Measurements from ENCODE around the gene WDR11.
A peak's percentile ranks its signal among the peaks of the same experiment; 100 is the strongest.

Gene WDR11

GRCh38 chr10:120850911-120851865 is at the start of gene WDR11:
WDR11 (plus strand) TSS chr10:120851362; CDS start chr10:120851421, 59 bp downstream.
- peak; percentile 24 for DNase-seq

DNA sequence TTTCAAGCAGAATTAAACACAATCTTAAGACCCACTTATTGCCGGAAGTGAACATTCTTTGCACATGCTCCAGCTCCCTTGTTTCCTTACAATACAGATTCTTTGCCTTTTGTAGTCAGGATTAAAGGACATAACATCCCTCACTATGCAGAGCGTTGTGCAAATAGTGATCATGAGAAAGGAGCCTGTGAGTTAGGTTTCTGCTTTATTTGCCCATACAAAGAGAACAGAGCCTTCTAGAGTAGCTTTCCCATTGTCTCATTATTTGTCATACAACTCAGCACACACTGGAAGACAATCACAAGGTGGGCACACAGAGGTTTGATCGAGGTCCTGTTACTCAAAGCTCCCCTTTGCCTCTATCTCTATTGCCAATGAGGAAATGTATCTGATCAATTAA is 48.2 kb upstream of the WDR11 start:
- no peak for DNase-seq

- DNase-seq = no peak
Measured at GRCh38 chr10:120803972-120804371, 47.2 kb upstream of the WDR11 start.

DNA sequence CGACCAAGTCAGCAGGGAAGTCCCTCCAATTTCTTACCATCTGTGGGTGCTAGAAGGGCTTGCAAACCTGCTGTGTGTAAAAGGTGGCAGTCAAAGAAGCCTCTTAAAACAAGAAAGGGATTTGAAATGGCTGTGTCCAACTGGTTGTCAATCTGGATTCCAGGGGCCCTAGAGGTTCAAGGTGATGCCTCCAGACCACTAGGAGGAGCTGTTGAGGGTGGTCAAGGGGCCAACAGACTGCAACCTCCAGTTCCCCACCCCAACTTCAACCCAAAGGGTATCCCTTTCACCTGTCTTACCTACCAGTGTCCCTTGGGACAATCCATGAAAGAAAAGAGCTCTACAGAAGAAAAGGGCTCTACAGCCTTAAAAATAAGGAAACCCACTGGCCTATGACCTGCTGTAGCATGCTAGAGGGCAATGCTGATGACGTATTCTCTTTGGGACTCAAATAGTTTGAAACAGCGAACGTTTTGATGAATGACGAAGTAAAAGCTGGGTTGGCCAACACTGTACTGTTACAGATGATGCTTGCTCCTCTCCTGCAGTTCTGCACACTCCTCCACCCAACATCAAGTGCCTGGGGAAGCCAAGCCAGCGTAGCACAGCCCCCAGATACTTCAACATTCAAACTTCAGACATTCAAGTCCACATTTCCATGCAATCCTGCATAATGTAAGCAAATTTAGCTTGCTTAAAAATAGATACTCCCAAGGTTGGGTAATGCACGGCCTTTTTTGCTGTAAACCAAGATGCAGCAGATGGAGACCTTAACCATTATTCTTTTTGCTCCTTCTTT is 45.9 kb upstream of the WDR11 start:
- no peak for DNase-seq

DNA sequence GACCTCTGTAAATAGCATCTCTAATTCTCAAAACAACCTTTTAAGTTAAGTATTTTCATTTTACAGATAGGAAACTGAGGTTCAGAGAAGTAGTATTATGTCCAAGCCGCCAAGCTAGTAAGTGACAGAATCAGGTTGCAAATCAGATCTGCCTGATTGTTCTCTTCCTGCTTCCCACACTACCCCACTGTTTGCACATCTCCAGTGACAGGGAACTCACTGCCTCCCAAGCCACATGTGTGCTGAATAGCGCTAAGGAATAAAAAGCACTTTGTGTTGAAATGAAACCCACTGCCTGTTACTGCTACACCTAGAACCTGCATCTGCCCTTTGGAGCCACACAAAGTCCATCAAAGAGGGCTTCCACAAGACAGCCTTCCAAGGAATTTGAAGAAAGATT is 45.1 kb upstream of the WDR11 start:
- DNase-seq = no peak

- DNase-seq = no peak
Measured at GRCh38 chr10:120810298-120810697, 40.9 kb upstream of the WDR11 start.

DNA sequence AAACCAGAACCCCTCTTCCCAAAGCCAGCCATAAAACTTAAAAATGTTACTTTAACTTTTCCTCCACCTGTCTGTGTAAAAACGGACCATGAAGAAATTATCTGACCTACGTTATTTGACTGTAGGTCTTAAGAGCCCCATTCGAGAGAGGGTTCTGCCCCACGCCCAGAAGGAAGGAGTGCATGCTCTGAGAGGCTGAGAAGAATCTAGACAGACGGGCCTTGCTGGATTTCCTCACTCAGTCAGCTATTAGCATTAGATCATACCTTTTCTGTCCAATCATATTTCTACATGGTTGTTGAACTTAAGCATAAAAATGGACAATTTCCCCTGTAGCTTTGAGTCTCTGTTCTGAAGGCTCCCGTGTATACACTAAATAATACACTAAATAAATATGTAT is 38.1 kb upstream of the WDR11 start:
- DNase-seq = no peak

- DNase-seq = no peak
Measured at GRCh38 chr10:120818301-120818700, 32.9 kb upstream of the WDR11 start.

DNA sequence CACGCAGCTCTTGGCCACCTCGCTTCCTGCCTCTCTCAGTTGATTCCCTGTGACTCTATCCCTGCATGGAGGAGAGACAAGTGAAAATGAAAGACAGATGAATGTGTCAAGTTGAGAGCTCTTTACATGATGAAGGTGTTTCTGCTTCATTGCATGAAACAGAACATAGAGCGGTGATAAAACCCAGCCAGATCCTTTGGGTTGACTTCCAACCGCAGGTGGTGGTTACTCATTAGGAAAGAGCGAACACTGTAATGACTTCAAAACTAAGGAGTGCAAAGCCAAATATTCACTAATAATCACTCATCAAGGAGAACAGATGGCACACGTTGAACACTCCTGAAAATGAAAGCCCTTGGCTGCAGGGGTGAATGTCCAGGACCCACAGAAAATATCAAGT is 31.8 kb upstream of the WDR11 start:
- DNase-seq = no peak

GRCh38 chr10:120823266-120823665 is 27.9 kb upstream of the WDR11 start:
- DNase-seq = no peak

- no peak for DNase-seq
Measured at GRCh38 chr10:120824881-120825309, 26.3 kb upstream of the WDR11 start.

- no peak for DNase-seq
Measured at GRCh38 chr10:120825878-120826769, 25.0 kb upstream of the WDR11 start.

DNA sequence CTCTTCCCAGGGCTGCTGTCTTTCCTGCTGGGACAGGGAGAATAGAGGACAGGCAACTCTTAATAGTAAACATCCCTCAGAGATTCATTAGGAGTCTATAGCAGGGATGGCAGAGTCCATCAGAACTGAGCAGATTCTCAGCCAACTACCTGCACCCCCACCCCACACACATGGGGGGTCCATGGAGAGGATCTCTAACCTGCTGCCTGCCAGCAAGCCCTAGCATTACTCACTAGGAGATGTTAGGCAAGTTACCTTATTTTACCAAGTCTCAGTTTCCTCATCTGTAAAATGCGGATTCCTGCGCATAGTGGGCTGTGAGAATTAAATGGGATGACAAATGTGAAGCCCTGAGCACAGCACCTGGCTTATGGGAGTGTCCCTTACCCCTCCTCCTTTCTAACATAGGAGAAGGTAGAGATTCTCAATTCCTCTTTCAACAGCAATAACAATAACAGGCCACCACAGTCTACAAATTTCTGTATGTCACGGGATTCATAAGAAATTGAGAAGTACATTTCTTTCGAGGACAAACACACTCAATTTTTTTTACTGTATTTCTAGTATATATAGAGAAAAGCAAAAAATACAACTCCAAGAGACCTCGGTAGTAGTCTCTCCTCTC is 23.8 kb upstream of the WDR11 start:
- DNase-seq = no peak

- DNase-seq = no peak
Measured at GRCh38 chr10:120828763-120829319, 22.3 kb upstream of the WDR11 start.

DNA sequence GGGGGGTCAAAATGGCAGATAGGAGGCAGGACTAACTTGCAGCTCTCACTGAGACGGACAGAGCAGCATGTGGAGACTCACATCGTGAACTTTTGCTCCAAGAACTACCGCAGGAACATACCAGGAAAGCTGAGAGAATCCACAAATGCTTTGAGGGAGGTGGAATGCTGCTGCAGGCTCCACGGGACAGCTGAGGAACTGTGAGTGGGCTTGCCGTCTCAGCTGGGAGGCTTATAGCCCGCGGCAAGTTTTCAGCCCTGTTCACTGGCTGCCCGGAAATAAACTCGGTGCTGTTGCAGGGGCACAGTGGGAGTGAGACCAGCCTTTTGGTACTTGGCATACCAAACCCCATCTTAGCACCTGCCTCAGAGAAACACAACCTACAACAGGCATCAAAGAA is 19.1 kb upstream of the WDR11 start:
- DNase-seq = no peak

DNA sequence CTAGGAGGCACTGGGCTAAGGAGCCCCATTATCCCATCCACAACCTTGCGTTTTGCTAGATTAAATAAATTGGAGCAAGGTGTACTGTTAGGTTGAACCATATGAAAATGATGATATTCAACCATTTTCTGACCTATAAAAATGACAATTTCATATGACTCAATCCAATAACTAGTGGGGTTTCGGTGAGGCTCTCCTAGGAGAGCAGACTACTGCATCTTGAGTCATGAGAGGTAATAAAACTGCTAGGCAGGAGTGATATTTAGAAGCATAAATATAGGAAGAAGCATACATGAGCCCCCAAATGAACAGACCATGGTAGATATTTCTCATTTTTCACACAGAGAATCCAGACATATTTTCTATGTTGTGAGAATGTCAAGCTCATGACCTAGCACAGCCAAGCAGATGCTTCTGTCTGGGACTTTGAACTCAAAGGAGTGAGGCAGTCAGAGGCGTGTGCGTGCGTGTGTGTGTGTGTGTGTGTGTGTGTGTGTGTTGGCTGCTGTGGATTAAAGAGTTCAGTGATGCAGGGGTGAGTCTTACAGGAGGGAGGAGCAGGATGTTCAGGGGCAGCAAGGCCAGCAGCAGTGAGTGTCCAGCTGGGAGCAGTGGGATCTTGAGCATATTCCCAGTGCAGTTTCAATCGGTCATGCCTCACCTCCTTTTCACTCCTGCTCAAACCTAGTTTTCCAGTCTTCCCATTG is 17.8 kb upstream of the WDR11 start:
- DNase-seq = no peak

- DNase-seq = no peak
Measured at GRCh38 chr10:120835603-120836002, 15.6 kb upstream of the WDR11 start.

DNA sequence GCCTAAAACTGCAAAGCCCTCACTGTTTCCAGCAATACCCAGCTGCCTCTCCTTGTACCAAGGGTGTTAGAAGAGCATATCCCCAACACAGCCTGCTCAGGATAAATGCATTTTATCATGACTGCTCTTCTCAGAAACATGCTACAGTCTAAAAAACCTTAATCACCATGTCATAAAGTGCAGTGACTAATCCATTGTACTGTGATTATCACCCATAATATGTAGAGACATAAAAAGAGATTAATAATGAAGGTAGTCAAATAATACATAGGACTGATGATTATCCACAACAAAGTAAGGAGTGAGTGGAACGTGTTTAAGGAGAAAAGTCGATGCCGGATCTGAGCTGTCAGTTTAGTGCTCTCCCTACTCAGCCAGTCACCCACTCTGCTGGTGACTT is 12.2 kb upstream of the WDR11 start:
- DNase-seq = no peak

- no peak for DNase-seq
Measured at GRCh38 chr10:120841522-120842189, 9.5 kb upstream of the WDR11 start.

- no peak for DNase-seq
Measured at GRCh38 chr10:120854388-120854787, 3.2 kb downstream of the WDR11 start.
